GM18502 (cell line): ENCODE data around the gene TUBB1.

Experiments used
- ATAC-seq: cut with Tn5 transposase; IDR thresholded peaks from one replicate; pipeline ENCODE4 v1.9.1; 2021; ENCODE audit warnings: mild to moderate bottlenecking; ENCODE audit not compliant: unreplicated experiment, poor library complexity

The TUBB1 gene

GRCh38 chr20:59071216-59071615 lies 52.0 kb downstream of the TUBB1 start:
- no peak for ATAC-seq

GRCh38 chr20:59073582-59073981 lies 54.4 kb downstream of the TUBB1 start:
- ATAC-seq: no peak

GRCh38 chr20:59074456-59074855 lies 55.2 kb downstream of the TUBB1 start:
- ATAC-seq: no peak

- no peak for ATAC-seq
These were observed 56.8 kb downstream of the TUBB1 start for GRCh38 chr20:59075934-59076508.
